Astrocyte (in vitro differentiated cells and primary cell): Measurements from ENCODE around the gene ZCWPW2. TPM values are rescaled to one million over a fixed set of nuclear protein-coding genes. Genes with fewer than 3 reads are reported as not detected.

Source experiments
- DNase-seq: peaks from one replicate; pipeline ENCODE4 v3.0.0-alpha.2; 2010; ENCODE audit warnings: low read depth
- FAIRE-seq: peaks from 2 replicates; lab custom pipeline; 2011; peaks lifted over from hg19 to GRCh38; lab: Jason Lieb, UNC
- H2AFZ ChIP-seq: 2 replicates; pipeline ENCODE4 v1.6.0; 2012; ENCODE audit warnings: low read depth, low read length, inconsistent platforms
- H3K27ac ChIP-seq: 2 replicates; pipeline ENCODE4 v1.5.1; 2011; ENCODE audit warnings: low read depth, low read length, inconsistent platforms
- H3K27me3 ChIP-seq: 2 replicates; pipeline ENCODE4 v1.6.0; 2011; ENCODE audit warnings: low read length, inconsistent platforms; ENCODE audit not compliant: insufficient read depth
- H3K36me3 ChIP-seq: 2 replicates; pipeline ENCODE4 v1.5.1; 2011; ENCODE audit warnings: low read length, inconsistent platforms; ENCODE audit not compliant: insufficient read depth
- H3K4me1 ChIP-seq: 2 replicates; pipeline ENCODE4 v1.5.1; 2011; ENCODE audit warnings: low read length, inconsistent platforms; ENCODE audit not compliant: insufficient read depth
- H3K4me2 ChIP-seq: 2 replicates; pipeline ENCODE4 v1.6.0; 2012; ENCODE audit warnings: low read length, inconsistent platforms
- H3K4me3 ChIP-seq: 2 replicates; pipeline ENCODE4 v1.5.1; 2011; ENCODE audit warnings: low read depth, mild to moderate bottlenecking, low read length, inconsistent platforms; ENCODE audit not compliant: insufficient read depth
- H3K79me2 ChIP-seq: 2 replicates; pipeline ENCODE4 v1.6.0; 2012; ENCODE audit warnings: mild to moderate bottlenecking, low read length, inconsistent platforms; ENCODE audit not compliant: insufficient read depth
- H3K9ac ChIP-seq: 2 replicates; pipeline ENCODE4 v1.6.0; 2012; ENCODE audit warnings: mild to moderate bottlenecking, low read length, inconsistent platforms
- H3K9me3 ChIP-seq: 2 replicates; pipeline ENCODE4 v1.5.1; 2012; ENCODE audit warnings: low read depth, mild to moderate bottlenecking, low read length, inconsistent platforms; ENCODE audit not compliant: insufficient read depth
- H4K20me1 ChIP-seq: 2 replicates; pipeline ENCODE4 v1.6.0; 2012; ENCODE audit warnings: low read length, inconsistent platforms; ENCODE audit not compliant: insufficient read depth
- H3K27ac Mint-ChIP-seq: one replicate; pipeline ENCODE4 v1.8.0; 2021; ENCODE audit warnings: mild to moderate bottlenecking, mixed read lengths; ENCODE audit not compliant: unreplicated experiment
- H3K27me3 Mint-ChIP-seq: one replicate; pipeline ENCODE4 v1.8.0; 2021; ENCODE audit warnings: low read depth, mixed read lengths; ENCODE audit not compliant: unreplicated experiment
- H3K36me3 Mint-ChIP-seq: one replicate; pipeline ENCODE4 v1.8.0; 2021; ENCODE audit warnings: low read depth, mixed read lengths; ENCODE audit not compliant: unreplicated experiment
- H3K4me1 Mint-ChIP-seq: one replicate; pipeline ENCODE4 v1.8.0; 2021; ENCODE audit warnings: low read depth, mixed read lengths; ENCODE audit not compliant: unreplicated experiment
- H3K4me3 Mint-ChIP-seq: one replicate; pipeline ENCODE4 v1.8.0; 2021; ENCODE audit warnings: mild to moderate bottlenecking, moderate library complexity, mixed read lengths; ENCODE audit not compliant: unreplicated experiment
- H3K9me3 Mint-ChIP-seq: one replicate; pipeline ENCODE4 v1.8.0; 2021; ENCODE audit warnings: mild to moderate bottlenecking, mixed read lengths; ENCODE audit not compliant: unreplicated experiment
- CTCF ChIP-seq: IDR thresholded peaks from 2 replicates; pipeline ENCODE4 v1.5.1; 2011; ENCODE audit warnings: low read depth, mild to moderate bottlenecking, inconsistent platforms, low read length, moderate library complexity; ENCODE audit not compliant: insufficient read depth
- EZH2 ChIP-seq: IDR thresholded peaks from 2 replicates; pipeline ENCODE4 v1.6.1; 2012; ENCODE audit warnings: mild to moderate bottlenecking, low read length, inconsistent platforms; ENCODE audit not compliant: insufficient read depth
- total RNA-seq: library from RNA; stranded (reverse); gene quantifications from 2 replicates; pipeline ENCODE4 v1.2.1, GENCODE V29; 2021

Gene ZCWPW2
- total RNA-seq, 1 donor from 2014 or later: 0.57 TPM

GRCh38 chr3:28406241-28406640 is 57.7 kb downstream of the ZCWPW2 start:
- Histone ChIP-seq H3K27ac (no peak overlapping the region), H3K9me3 (no peaks in the 10 kb centered on the region), H3K4me2 (no peak overlapping the region), H3K4me1 (no peaks in the 10 kb centered on the region), H3K9ac (no peak overlapping the region), H3K79me2 (no peaks in the 10 kb centered on the region), H2AFZ (no peak overlapping the region), H3K4me3 (no peak overlapping the region), H3K36me3 (no peaks in the 10 kb centered on the region), H4K20me1 (no peaks in the 10 kb centered on the region), H3K27me3 (no peaks in the 10 kb centered on the region)
- Mint-ChIP-seq H3K36me3 (no peaks in the 10 kb centered on the region), H3K27ac (no peak overlapping the region), H3K9me3 (no peaks in the 10 kb centered on the region), H3K4me3 (no peak overlapping the region), H3K27me3 (no peaks in the 10 kb centered on the region), H3K4me1 (peaks cover 10% of the 10 kb centered on the region)
- no peak for TF ChIP-seq EZH2
- no peak for TF ChIP-seq CTCF
- FAIRE-seq: no peak
- no peak for DNase-seq

GRCh38 chr3:28449398-28449797 is 100.9 kb downstream of the ZCWPW2 start:
- Mint-ChIP-seq H3K4me1 (no peaks in the 10 kb centered on the region), H3K4me3 (no peak overlapping the region), H3K9me3 (peaks cover 2% of the 10 kb centered on the region), H3K27ac (no peak overlapping the region), H3K36me3 (no peaks in the 10 kb centered on the region), H3K27me3 (no peaks in the 10 kb centered on the region)
- Histone ChIP-seq H3K4me3 (no peak overlapping the region), H3K4me1 (no peaks in the 10 kb centered on the region), H3K9me3 (no peaks in the 10 kb centered on the region), H3K27me3 (no peaks in the 10 kb centered on the region), H3K27ac (no peak overlapping the region), H3K36me3 (no peaks in the 10 kb centered on the region), H2AFZ (no peak overlapping the region), H3K4me2 (no peak overlapping the region), H4K20me1 (no peaks in the 10 kb centered on the region), H3K9ac (no peak overlapping the region), H3K79me2 (no peaks in the 10 kb centered on the region)
- DNase-seq (no peak), FAIRE-seq (no peak)
- TF ChIP-seq CTCF: no peak
- no peak for TF ChIP-seq EZH2

- no peak overlapping the region for H3K4me3 Mint-ChIP-seq
- H3K27me3 Mint-ChIP-seq: no peaks in the 10 kb centered on the region
Observed at GRCh38 chr3:28462866-28463265, 114.3 kb downstream of the ZCWPW2 start.

More at GRCh38 chr3:28462866-28463265, 114.3 kb downstream of the ZCWPW2 start:
- no peaks in the 10 kb centered on the region for H3K36me3 ChIP-seq
- no peak overlapping the region for H3K9ac ChIP-seq
- H3K4me1 Mint-ChIP-seq: no peaks in the 10 kb centered on the region
- TF ChIP-seq EZH2 (no peak), CTCF (no peak)
- no peak overlapping the region for H3K27ac Mint-ChIP-seq
- no peak overlapping the region for H3K4me3 ChIP-seq
- no peaks in the 10 kb centered on the region for H4K20me1 ChIP-seq
- no peaks in the 10 kb centered on the region for H3K79me2 ChIP-seq
- DNase-seq (no peak), FAIRE-seq (no peak)
- no peaks in the 10 kb centered on the region for H3K36me3 Mint-ChIP-seq
- no peak overlapping the region for H3K27ac ChIP-seq
- H3K9me3 Mint-ChIP-seq: no peaks in the 10 kb centered on the region
- no peaks in the 10 kb centered on the region for H3K27me3 ChIP-seq
- no peak overlapping the region for H3K4me2 ChIP-seq
- H2AFZ ChIP-seq: no peak overlapping the region
- H3K4me1 ChIP-seq: no peaks in the 10 kb centered on the region
- H3K9me3 ChIP-seq: no peaks in the 10 kb centered on the region
